Measurements from ENCODE around the gene SDK1.

The SDK1 gene

GRCh38 chr7:4237296-4238235, 936.5 kb downstream of the SDK1 start:
- no peak for DNase-seq (ENCODE audit: extremely low read depth, low read depth)
- TF ChIP-seq, protein P1, sequence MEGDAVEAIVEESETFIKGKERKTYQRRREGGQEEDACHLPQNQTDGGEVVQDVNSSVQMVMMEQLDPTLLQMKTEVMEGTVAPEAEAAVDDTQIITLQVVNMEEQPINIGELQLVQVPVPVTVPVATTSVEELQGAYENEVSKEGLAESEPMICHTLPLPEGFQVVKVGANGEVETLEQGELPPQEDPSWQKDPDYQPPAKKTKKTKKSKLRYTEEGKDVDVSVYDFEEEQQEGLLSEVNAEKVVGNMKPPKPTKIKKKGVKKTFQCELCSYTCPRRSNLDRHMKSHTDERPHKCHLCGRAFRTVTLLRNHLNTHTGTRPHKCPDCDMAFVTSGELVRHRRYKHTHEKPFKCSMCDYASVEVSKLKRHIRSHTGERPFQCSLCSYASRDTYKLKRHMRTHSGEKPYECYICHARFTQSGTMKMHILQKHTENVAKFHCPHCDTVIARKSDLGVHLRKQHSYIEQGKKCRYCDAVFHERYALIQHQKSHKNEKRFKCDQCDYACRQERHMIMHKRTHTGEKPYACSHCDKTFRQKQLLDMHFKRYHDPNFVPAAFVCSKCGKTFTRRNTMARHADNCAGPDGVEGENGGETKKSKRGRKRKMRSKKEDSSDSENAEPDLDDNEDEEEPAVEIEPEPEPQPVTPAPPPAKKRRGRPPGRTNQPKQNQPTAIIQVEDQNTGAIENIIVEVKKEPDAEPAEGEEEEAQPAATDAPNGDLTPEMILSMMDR (IDR thresholded peaks at IDR 0.05; ENCODE audit: low read depth, low read length, missing control alignments): no peak
- no peak overlapping the region for H3K4me3 ChIP-seq (replicated peaks; ENCODE audit: low read depth, low read length)

GRCh38 chr7:4238861-4239260, 937.8 kb downstream of the SDK1 start:
- no peak overlapping the region for H3K4me3 ChIP-seq (replicated peaks; ENCODE audit: low read depth, low read length)
- TF ChIP-seq, protein P1 (IDR thresholded peaks at IDR 0.05; ENCODE audit: low read depth, low read length, missing control alignments): no peak
- DNase-seq (ENCODE audit: extremely low read depth, low read depth): no peak

- DNase-seq (ENCODE audit: extremely low read depth, low read depth): no peak
- H3K4me3 ChIP-seq (replicated peaks; ENCODE audit: low read depth, low read length): no peak overlapping the region
Measured at GRCh38 chr7:4240042-4240441, 939.0 kb downstream of the SDK1 start.

GRCh38 chr7:4240520-4241303, 939.7 kb downstream of the SDK1 start:
- TF ChIP-seq, protein P1 (IDR thresholded peaks at IDR 0.05; ENCODE audit: low read depth, low read length, missing control alignments): no peak
- no peak overlapping the region for H3K4me3 ChIP-seq (replicated peaks; ENCODE audit: low read depth, low read length)
- no peak for DNase-seq (ENCODE audit: extremely low read depth, low read depth)

More at GRCh38 chr7:4240042-4240441, 939.0 kb downstream of the SDK1 start:
- TF ChIP-seq, protein P1 (IDR thresholded peaks at IDR 0.05; ENCODE audit: low read depth, low read length, missing control alignments): no peak

- no peak overlapping the region for H3K4me3 ChIP-seq (replicated peaks; ENCODE audit: low read depth, low read length)
- DNase-seq (ENCODE audit: extremely low read depth, low read depth): no peak
- TF ChIP-seq, protein P1 (IDR thresholded peaks at IDR 0.05; ENCODE audit: low read depth, low read length, missing control alignments): no peak
Measured at GRCh38 chr7:4241304-4241612, 940.2 kb downstream of the SDK1 start.

DNA sequence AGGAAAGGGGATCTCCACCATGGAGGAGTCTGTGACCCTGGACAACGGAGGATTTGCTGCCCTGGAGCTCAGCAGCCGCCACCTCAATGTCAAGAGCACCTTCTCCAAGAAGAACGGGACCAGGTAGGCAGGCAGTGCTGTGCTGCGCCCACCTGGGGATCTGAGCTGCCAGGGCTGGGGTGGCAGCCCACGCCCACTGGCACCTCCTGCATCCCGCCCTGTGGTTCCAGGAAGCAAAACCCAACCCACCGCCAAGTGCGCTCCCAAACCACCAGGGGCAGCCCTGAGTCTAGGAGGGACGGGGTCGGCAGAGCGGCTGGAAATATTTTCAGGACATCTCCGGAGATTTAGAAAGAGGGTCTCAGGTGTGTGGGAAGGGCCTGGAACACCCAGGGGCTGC, 940.7 kb downstream of the SDK1 start:
- no peak for DNase-seq (ENCODE audit: extremely low read depth, low read depth)
- H3K4me3 ChIP-seq (replicated peaks; ENCODE audit: low read depth, low read length): no peak overlapping the region
- TF ChIP-seq, protein P1 (IDR thresholded peaks at IDR 0.05; ENCODE audit: low read depth, low read length, missing control alignments): no peak
